Measurements from ENCODE around the gene SERGEF. TPM values are rescaled to one million over a fixed set of nuclear protein-coding genes. Genes with fewer than 3 reads are reported as not detected.
A peak's percentile ranks its signal among the peaks of the same experiment; 100 is the strongest.

The SERGEF gene
- total RNA-seq, 1 donor, result 16.9 TPM

- no peak overlapping the region for H3K4me3 ChIP-seq (ENCODE audit: low read depth, low read length)
- peak; percentile 35 for DNase-seq (ENCODE audit: low read depth)
- TF ChIP-seq, protein P1, sequence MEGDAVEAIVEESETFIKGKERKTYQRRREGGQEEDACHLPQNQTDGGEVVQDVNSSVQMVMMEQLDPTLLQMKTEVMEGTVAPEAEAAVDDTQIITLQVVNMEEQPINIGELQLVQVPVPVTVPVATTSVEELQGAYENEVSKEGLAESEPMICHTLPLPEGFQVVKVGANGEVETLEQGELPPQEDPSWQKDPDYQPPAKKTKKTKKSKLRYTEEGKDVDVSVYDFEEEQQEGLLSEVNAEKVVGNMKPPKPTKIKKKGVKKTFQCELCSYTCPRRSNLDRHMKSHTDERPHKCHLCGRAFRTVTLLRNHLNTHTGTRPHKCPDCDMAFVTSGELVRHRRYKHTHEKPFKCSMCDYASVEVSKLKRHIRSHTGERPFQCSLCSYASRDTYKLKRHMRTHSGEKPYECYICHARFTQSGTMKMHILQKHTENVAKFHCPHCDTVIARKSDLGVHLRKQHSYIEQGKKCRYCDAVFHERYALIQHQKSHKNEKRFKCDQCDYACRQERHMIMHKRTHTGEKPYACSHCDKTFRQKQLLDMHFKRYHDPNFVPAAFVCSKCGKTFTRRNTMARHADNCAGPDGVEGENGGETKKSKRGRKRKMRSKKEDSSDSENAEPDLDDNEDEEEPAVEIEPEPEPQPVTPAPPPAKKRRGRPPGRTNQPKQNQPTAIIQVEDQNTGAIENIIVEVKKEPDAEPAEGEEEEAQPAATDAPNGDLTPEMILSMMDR (IDR thresholded peaks at IDR 0.05; ENCODE audit: insufficient read depth, low read length), result no peak
These were observed 222.4 kb downstream of the SERGEF start for GRCh38 chr11:17790453-17790852.

DNA sequence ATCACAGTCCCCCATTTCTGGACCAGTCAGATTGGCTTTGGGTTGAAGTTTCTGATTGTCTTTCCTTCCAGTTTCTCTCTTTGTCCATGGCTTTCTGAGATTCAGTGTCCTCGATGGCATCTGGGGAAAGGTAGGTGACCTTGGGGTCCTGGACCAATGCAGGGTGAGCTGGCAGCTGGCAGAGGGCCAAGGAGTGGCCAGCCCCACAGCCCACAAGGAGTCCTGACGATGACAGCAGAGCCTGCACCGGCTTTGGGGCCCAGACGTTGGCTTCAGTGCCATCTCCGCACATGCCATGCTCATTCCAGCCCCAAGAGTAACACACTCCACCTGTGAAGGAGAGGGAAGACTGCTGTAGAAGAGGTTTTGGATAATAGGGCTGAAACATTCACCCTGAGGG, 224.8 kb downstream of the SERGEF start:
- DNase-seq (ENCODE audit: low read depth), result no peak

DNA sequence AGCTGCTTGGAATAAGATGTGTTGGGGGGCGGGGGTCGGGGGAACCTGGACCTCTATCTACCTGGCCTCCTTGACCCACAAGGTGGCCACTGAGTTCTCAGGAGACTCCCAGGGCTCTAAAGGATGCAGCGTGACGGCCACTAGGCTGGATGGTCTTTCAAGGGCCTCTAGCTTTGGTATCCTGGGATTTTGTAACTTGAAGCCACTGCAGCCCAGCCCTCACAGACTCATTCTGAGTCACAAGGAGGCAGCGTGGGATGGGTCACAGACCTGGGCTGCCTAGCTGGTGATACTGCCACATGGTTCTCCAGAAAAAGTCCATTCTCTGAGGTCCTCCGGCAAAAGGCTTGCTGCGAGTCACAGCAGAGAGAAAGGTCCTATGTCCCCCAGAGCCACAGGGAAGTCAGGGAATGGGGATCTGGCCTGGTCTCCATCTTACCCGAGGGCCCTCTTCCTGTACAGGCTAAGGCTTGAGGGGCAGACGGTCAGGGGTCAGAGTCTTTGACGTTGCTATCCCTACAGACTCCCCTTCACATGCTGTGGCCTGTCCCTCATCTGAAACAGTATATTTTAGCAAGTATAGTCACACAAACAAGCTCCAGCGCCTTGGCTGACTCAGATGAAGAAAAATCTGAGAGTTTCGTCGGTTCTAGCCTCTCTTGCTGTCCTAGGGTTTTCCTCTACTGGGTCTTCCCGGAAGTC, 225.9 kb downstream of the SERGEF start:
- peak; percentile 58 for DNase-seq (ENCODE audit: low read depth)
- TF ChIP-seq, protein P1 (IDR thresholded peaks at IDR 0.05; ENCODE audit: insufficient read depth, low read length), result no peak
- H3K4me3 ChIP-seq (ENCODE audit: low read depth, low read length), result no peak overlapping the region

More for the DNA sequence above, 224.8 kb downstream of the SERGEF start:
- H3K4me3 ChIP-seq (ENCODE audit: low read depth, low read length), result no peak overlapping the region
- TF ChIP-seq, protein P1 (IDR thresholded peaks at IDR 0.05; ENCODE audit: insufficient read depth, low read length), result no peak

GRCh38 chr11:17783878-17784277, 229.0 kb downstream of the SERGEF start:
- TF ChIP-seq, protein P1 (IDR thresholded peaks at IDR 0.05; ENCODE audit: insufficient read depth, low read length), result no peak
- H3K4me3 ChIP-seq (ENCODE audit: low read depth, low read length), result no peak overlapping the region
- DNase-seq (ENCODE audit: low read depth), result no peak

DNA sequence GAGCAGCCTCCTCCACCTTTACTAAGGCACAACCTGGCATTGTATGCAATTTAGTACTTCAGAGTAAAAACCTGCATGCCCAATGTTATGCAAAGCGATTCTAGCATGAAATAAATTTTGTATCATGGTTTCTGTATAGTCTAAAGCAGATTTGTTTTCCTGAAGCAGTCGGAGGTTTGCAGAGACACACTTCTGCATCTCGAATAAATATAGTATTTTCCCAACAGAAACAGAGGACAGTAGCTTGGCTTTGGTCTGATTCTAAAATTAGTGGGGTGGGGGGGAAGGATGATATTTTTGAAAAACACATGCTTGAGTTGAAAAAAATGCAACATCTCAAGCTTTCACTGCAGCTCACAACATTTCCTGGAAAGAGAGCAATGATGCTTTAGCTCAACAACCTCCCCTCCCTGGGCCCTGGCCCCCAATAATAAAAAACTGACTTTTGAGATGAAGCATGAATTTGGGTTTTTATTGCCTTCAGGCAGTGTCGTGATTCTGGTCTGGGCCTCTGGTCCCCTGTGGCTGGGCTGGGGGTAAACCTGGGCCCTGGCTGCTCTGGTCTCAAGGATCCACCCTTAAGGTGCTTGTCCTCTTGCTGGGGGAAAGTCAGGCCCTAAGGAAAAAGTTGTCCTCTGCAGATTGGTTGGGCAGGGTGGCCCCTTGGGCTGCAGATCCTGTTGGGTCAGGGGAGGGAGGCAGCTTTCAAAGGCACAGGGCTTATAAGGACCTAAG, 230.1 kb downstream of the SERGEF start:
- no peak for DNase-seq (ENCODE audit: low read depth)
- TF ChIP-seq, protein P1 (IDR thresholded peaks at IDR 0.05; ENCODE audit: insufficient read depth, low read length), result no peak
- no peak overlapping the region for H3K4me3 ChIP-seq (ENCODE audit: low read depth, low read length)

DNA sequence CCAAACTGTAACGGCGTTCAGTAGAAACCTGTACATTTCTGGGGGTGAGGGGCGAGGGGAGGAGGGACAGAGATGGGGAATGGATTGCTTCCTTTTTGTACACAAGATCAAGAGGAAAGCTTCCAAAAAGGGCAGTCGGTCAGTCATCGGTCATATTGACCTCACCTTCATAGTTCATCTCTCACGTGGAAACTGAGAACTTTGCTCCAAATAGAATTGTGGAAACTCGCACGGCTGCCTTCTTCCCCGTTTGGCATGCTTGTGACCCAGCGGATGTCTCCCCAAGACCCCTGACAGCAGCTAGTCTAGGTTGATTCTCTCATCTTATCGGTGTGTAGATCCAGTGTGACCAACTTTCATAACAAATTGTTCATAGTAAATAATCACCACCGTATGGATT, 230.7 kb downstream of the SERGEF start:
- TF ChIP-seq, protein P1 (IDR thresholded peaks at IDR 0.05; ENCODE audit: insufficient read depth, low read length), result no peak
- H3K4me3 ChIP-seq (ENCODE audit: low read depth, low read length), result no peak overlapping the region
- no peak for DNase-seq (ENCODE audit: low read depth)

All from fibroblast of the aortic adventitia (primary cell).